ENCODE data around the gene C9orf50. TPM values are rescaled to one million over a fixed set of nuclear protein-coding genes. Genes with fewer than 3 reads are reported as not detected.

Gene C9orf50
- total RNA-seq, 1 donor from 2014 or later, result not detected

DNA sequence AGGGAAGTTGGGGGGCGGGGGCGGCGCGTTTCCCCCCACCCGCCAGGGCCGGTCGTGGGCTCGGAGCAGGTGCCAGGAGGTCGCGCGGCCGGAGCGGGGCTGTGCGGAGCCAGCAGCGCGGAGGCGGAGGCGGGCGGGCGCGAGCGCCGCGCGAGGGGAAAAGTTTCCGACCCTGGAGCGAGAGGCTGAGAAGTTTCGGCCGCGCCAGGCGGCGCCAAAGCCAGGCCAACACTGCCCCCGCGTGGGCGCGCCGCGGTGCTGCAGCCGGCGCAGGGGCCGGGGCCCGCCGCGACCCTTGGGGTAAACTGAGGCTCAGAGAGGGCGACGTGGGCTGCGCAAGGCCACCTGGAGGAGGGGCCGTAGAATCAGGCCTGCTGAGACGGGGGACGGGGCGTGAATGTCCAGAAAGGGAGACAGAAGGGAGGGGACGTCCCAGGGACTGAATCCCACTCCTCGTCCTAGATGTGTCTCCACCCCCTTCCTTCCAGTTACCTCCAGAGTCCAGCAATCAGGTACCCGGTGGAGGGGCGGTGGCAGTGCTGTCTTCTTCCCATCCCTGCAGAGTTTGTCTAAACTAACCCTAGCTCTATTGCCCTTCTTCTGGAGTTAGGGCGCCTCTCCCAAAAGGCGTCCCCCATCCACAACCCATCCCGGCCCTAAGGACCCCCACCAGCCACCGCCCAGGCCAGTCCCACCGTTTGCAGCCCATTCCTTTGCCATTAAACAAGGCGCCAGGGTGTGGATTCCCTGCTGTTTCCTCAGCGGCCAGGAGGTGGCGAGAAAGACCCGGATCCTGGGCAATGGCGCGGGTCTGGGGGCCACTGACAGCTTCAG, 10.2 kb downstream of the C9orf50 start:
- peak; percentile 65 for DNase-seq (ENCODE audit: low spot score)
- intact Hi-C loops (cut with micrococcal nuclease), result loop anchor here (1.0 to 2.0 kb wide), 3 partner anchors 14 to 470 kb away; no protein-coding TSS in a partner anchor
- H3K27ac Mint-ChIP-seq, result peak overlapping the region; percentile 70
- H3K4me1 Mint-ChIP-seq (ENCODE audit: low read depth), result peaks cover 25% of the 10 kb centered on the region
- no peaks in the 10 kb centered on the region for H3K9me3 Mint-ChIP-seq
- H3K4me3 Mint-ChIP-seq (ENCODE audit: low read depth), result peak overlapping the region; percentile 80
- H3K27me3 Mint-ChIP-seq (ENCODE audit: low read depth), result no peaks in the 10 kb centered on the region
- H3K36me3 Mint-ChIP-seq (ENCODE audit: low read depth), result no peaks in the 10 kb centered on the region

DNA sequence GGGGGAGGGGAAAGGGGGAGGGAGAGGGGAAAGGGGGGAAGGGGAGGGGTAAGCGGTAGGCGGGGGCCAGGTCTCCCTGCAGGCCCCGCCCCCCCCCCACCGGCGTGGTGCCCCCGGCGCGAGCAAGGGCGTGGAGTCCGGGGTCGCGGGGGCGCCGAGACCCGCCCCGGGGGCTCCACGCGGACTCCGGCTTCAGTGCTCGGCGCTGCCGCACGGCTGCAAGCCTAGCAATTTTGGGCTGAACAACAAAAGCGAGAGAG, 10.8 kb downstream of the C9orf50 start:
- Mint-ChIP-seq H3K27ac (no peak overlapping the region), H3K4me1 (ENCODE audit: low read depth) (peaks cover 25% of the 10 kb centered on the region)
- intact Hi-C loops (cut with micrococcal nuclease), result loop anchor here (1.0 to 2.0 kb wide), 2 partner anchors 435 to 470 kb away; no protein-coding TSS in a partner anchor

DNA sequence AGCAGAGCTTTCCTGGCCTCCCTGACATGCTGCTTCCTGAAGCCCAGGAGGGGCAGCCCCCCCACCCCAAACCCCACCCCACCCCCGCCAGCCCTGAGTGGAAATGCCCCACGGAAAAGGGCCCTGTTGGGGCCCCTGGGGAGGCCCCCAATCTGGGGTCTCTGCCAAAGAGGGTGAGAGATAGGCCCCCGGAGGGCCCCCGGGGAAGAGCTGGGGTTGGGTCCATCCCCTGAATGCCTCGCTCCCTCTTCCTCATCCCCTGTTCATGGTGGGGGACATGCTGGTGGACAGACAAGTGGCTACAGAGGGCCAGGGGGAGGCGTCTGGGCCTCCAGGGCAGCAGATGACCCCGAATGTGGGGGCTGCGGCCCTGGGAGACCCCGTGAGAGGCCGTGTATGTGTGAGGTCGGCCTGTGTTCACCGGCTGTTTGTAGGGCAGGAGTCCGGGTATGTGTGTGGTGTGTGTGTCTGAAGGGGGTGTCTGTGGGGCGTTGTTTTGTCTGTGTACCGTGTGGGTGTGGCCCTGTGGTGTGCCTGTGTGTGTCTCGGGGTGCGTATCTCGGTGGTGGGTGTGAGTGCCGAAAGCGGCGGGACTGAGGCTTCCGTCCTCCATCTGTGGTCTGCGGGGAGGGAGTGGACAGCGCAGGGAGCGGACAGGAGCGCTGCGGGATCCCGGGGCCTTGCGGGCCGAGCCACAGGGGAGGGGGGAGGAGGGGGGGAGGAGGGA, 11.3 kb downstream of the C9orf50 start:
- H3K27ac Mint-ChIP-seq, result peak overlapping the region; percentile 79
- peak overlapping the region; percentile 79 for H3K4me3 Mint-ChIP-seq (ENCODE audit: low read depth)
- no peaks in the 10 kb centered on the region for H3K27me3 Mint-ChIP-seq (ENCODE audit: low read depth)
- DNase-seq (ENCODE audit: low spot score), result peak; percentile 63
- no peaks in the 10 kb centered on the region for H3K36me3 Mint-ChIP-seq (ENCODE audit: low read depth)
- intact Hi-C loops (cut with micrococcal nuclease), result loop anchor here (1.0 to 2.0 kb wide), 2 partner anchors 435 to 469 kb away; no protein-coding TSS in a partner anchor
- peaks cover 28% of the 10 kb centered on the region for H3K4me1 Mint-ChIP-seq (ENCODE audit: low read depth)
- H3K9me3 Mint-ChIP-seq, result no peaks in the 10 kb centered on the region

More for the DNA sequence above, 10.8 kb downstream of the C9orf50 start:
- no peak for DNase-seq (ENCODE audit: low spot score)
- Mint-ChIP-seq H3K9me3 (no peaks in the 10 kb centered on the region), H3K36me3 (ENCODE audit: low read depth) (no peaks in the 10 kb centered on the region), H3K27me3 (ENCODE audit: low read depth) (no peaks in the 10 kb centered on the region), H3K4me3 (ENCODE audit: low read depth) (no peak overlapping the region)

DNA sequence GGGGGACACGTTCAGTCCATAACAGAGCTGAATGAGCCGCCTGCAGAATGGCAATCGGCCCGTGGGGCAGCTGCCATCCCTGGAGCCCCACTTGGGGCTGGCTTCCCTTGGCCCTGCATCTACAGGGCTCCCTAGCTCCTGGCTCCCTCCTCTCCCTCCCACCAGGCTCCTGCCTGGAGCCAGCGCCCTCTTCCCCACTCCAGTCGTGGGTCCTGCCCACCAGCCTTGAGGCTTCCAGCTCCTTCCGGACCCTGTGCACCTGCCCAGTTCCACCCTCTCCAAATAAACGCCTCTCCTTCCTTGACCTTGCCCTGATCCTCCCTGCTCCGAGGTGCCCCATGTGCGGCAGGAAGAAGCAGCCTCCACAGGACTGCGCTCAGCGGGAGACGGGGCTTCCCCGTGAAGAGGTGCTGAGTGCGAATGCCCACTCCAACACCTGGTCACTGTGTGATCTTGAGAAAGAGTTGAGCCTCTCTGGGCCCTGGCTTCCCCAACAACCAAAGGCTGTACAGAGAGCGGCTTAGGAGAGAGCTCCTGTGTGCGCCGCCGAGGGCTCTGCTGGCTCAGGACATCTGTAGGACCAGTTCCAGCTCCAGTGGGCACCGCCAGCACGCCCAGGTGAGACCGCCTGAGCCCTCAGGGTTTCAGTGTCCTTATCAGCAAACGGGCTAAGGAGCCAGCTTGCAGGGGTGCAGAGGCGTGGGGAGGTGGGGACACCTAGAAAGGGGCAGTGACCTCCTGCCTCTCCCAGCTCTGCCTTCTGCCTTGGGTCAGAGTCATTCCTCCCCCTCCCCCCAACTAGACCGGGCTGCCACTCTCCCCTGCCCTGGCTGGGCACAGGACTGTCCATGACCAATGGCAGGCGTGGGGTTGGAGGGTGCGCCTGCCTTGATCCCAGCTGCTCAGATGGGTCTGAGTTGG, 12.1 kb downstream of the C9orf50 start:
- DNase-seq (ENCODE audit: low spot score), result no peak
- no peak overlapping the region for H3K4me3 Mint-ChIP-seq (ENCODE audit: low read depth)
- no peaks in the 10 kb centered on the region for H3K9me3 Mint-ChIP-seq

DNA sequence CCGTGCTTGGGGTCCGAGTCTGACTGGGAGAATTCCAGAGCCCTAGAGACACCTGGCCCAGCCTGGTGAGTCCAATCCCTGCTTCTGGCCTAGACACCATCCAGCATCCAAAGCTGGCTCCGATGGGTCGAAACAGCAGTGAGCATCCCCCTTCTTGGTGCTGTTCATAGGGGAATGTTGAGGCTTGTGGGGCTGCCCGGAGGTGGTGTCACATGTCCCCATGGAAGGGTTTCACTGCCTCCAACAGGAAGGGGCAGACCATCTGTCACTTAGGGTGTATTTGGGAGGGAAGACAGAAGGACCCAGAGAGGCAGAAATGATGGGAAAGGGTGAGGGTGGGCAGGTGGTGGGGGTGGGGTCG, 13.9 kb downstream of the C9orf50 start:
- H3K36me3 Mint-ChIP-seq (ENCODE audit: low read depth), result no peaks in the 10 kb centered on the region
- peaks cover 39% of the 10 kb centered on the region for H3K4me1 Mint-ChIP-seq (ENCODE audit: low read depth)
- H3K27ac Mint-ChIP-seq, result peak overlapping the region; percentile 34
- no peak for DNase-seq (ENCODE audit: low spot score)
- H3K27me3 Mint-ChIP-seq (ENCODE audit: low read depth), result no peaks in the 10 kb centered on the region
- no peaks in the 10 kb centered on the region for H3K9me3 Mint-ChIP-seq
- H3K4me3 Mint-ChIP-seq (ENCODE audit: low read depth), result no peak overlapping the region
- intact Hi-C loops (cut with micrococcal nuclease), result no loop called here

More for the DNA sequence above, 12.1 kb downstream of the C9orf50 start:
- intact Hi-C loops (cut with micrococcal nuclease), result no loop called here
- Mint-ChIP-seq H3K4me1 (ENCODE audit: low read depth) (peaks cover 29% of the 10 kb centered on the region), H3K27me3 (ENCODE audit: low read depth) (no peaks in the 10 kb centered on the region), H3K36me3 (ENCODE audit: low read depth) (no peaks in the 10 kb centered on the region), H3K27ac (peak overlapping the region; percentile 17)

DNA sequence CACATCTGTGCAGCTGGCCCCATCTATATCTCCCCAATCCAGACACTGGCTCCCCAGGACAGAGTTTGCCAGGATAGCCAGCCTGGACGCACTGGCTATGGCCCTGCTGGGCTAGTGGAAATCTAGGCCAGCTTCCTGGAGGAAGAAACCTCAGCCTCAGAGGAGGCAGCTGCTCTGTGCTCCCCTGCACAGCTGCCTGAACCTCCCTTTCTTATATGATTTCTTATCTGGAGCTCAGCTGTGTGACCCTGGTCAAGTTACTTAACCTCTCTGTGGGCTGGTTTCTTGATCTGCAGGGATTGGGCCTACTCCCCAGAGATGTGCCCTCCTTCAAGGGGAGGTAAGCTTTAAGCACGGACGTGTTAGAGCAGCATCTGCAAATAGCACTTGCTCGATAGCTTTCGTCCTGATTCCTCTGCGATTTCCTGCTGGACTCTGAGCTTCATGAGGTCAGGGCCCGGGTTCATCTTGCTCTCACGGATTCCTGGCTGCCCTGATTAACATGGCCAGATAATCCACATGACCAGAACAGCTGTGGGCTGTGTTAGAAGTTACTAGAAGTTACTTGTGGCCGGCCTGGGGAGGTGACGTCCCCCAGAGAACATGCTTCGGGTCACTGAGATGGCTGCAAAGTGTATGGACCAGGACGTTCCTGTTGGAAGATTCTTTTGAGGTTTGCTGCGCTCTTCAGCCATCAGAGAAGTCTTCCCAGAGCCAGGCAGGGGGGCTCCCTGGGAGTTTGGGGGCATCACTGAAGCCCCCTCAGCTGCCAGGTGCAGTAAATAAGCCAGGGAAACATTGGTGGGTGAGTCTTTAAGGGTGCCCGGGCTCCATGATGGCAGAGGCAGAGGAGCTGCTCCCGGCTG, 14.5 kb downstream of the C9orf50 start:
- intact Hi-C loops (cut with micrococcal nuclease), result no loop called here
- Mint-ChIP-seq H3K4me3 (ENCODE audit: low read depth) (no peak overlapping the region), H3K36me3 (ENCODE audit: low read depth) (no peaks in the 10 kb centered on the region), H3K27ac (no peak overlapping the region), H3K27me3 (ENCODE audit: low read depth) (no peaks in the 10 kb centered on the region), H3K4me1 (ENCODE audit: low read depth) (peaks cover 39% of the 10 kb centered on the region), H3K9me3 (no peaks in the 10 kb centered on the region)
- no peak for DNase-seq (ENCODE audit: low spot score)

DNA sequence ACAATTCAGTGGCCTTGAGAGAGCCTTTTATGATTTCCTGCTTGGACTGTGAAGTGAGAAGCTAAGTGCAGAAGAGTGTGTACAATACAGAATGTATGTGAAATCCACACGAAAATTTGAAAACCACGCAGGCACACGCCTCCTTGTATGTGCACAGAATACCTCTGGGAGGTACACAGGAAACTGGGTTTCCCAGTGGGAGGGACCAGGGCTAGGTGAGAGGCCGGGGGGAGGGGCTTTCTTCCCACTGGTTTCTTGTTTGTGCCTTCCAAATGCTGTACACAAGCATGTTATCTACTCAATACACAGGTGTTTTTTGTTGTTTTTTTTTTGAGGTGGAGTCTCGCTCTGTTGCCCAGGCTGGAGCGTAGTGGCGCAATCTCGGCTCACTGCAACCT, 16.1 kb downstream of the C9orf50 start:
- H3K4me3 Mint-ChIP-seq (ENCODE audit: low read depth), result no peak overlapping the region
- H3K27me3 Mint-ChIP-seq (ENCODE audit: low read depth), result peaks cover 2% of the 10 kb centered on the region
- no peaks in the 10 kb centered on the region for H3K36me3 Mint-ChIP-seq (ENCODE audit: low read depth)
- no peaks in the 10 kb centered on the region for H3K9me3 Mint-ChIP-seq
- no peak overlapping the region for H3K27ac Mint-ChIP-seq
- DNase-seq (ENCODE audit: low spot score), result no peak
- peaks cover 29% of the 10 kb centered on the region for H3K4me1 Mint-ChIP-seq (ENCODE audit: low read depth)
- intact Hi-C loops (cut with micrococcal nuclease), result no loop called here

DNA sequence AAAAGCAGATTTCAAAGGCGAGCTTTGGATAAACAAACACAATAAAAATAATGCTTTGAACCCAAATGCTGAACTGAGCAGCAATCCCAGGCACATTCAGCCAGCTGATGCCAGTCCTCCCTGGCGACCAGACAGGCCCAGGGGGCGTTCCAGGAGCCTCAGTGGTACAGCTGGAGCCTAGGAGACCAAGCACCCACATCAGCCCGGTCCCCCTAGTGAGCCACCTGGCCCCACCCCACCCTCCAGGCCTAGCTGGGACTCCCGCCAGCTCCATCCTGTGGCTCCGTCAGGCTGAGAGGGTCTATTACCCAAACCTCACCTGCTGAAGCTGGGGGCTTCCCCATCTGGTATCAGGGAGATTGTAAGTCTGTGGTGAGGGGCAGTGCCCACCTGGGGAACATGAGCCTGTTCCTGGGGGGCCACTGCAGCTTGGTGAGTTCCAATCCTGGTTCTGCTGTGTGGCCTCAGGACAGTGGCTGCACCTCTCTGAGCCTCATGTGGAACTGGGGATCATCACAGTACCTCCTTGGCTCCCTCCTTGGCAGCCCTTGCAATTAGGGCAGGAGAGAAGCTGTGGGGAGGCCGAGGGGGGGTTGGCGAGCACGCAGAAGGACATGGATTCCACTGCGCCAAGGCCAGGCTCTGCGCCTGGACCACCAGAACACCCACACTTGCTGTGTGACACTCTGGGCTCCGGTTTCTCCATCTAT, 16.7 kb downstream of the C9orf50 start:
- intact Hi-C loops (cut with micrococcal nuclease), result no loop called here
- H3K27me3 Mint-ChIP-seq (ENCODE audit: low read depth), result peaks cover 2% of the 10 kb centered on the region
- no peak overlapping the region for H3K4me3 Mint-ChIP-seq (ENCODE audit: low read depth)
- H3K36me3 Mint-ChIP-seq (ENCODE audit: low read depth), result no peaks in the 10 kb centered on the region
- H3K27ac Mint-ChIP-seq, result no peak overlapping the region
- H3K4me1 Mint-ChIP-seq (ENCODE audit: low read depth), result peaks cover 28% of the 10 kb centered on the region
- DNase-seq (ENCODE audit: low spot score), result no peak
- no peaks in the 10 kb centered on the region for H3K9me3 Mint-ChIP-seq

DNA sequence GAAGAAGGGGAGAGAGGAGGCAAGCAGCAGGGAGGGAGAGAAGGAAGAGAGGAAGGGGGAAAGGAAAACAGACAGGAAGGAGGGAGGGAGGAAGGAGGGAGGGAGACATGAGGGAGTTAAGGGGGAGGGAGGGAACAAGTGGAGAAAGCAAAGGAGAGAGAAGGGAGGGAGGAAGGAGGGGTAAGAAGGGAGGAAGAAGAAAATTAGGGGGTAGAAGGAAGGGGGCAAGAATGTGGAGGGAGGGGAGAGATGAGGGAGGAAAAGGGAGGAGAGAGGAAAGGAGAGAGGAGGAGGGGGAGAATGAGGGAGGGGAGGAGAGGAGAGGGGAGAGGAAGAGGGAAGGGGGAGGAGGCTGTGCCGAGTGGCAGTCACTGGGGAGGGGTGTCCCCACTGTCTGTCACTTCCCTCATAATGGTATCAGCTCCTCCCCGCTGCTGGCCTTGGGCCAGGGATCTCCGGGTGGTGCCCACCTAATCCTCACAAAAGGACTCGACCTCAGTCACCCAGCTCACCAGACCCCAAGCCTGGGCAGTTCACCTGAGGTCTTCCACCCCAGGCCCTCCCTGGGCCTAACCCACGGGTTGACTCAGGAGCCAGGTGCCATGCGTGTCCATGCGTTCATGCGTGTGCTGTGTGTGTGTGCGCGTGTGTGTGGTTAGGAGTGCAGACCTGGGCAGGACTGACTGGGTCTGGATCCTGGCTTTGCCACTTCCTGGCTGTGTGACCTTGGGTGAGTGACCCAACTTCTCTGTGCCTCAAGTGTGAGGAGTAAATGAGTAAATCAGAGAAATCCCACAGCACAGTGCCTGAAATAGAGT, 18.1 kb downstream of the C9orf50 start:
- no peak for DNase-seq (ENCODE audit: low spot score)
- Mint-ChIP-seq H3K27me3 (ENCODE audit: low read depth) (peaks cover 2% of the 10 kb centered on the region), H3K36me3 (ENCODE audit: low read depth) (no peaks in the 10 kb centered on the region), H3K4me1 (ENCODE audit: low read depth) (peaks cover 30% of the 10 kb centered on the region), H3K27ac (no peak overlapping the region), H3K4me3 (ENCODE audit: low read depth) (no peak overlapping the region), H3K9me3 (no peaks in the 10 kb centered on the region)
- intact Hi-C loops (cut with micrococcal nuclease), result no loop called here

DNA sequence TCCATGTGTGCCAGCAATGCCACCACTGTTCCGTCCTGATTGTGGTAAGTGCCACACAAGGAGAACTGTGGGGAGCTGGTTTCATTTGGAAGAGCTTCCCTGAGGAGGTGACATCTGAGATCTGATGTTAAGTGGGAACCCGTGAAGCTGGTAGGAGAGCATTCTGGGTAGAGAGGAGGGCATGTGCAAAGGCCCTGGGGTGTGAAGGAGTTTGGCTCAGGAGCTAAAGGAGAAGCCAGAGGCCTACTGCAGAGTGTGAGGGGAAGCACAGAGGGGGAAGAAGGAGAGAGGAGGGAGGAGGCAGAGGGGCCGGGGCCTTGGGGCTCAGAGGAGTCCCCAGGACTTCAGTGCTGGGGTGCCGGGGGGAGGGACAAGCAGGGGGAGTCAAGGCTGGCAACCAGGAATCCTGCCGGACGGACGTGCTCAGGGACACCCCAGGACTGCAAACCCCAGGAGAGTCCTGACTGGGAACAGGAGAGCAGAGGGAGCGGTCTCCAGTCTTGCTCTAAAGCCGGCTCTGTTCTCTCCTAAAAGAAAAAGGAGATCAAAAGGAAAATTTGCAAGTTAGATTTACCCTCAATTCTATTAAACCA, 19.7 kb downstream of the C9orf50 start:
- Mint-ChIP-seq H3K27ac (no peak overlapping the region), H3K27me3 (ENCODE audit: low read depth) (peaks cover 2% of the 10 kb centered on the region), H3K9me3 (no peaks in the 10 kb centered on the region), H3K4me1 (ENCODE audit: low read depth) (peaks cover 26% of the 10 kb centered on the region), H3K4me3 (ENCODE audit: low read depth) (no peak overlapping the region), H3K36me3 (ENCODE audit: low read depth) (no peaks in the 10 kb centered on the region)
- no peak for DNase-seq (ENCODE audit: low spot score)
- intact Hi-C loops (cut with micrococcal nuclease), result no loop called here
